Skin of body (tissue), 2 donors: ENCODE measurements around the gene ZNF343. TPM values are rescaled to one million over a fixed set of nuclear protein-coding genes. Genes with fewer than 3 reads are reported as not detected.

ENCODE experiments used
- small RNA-seq: library from RNA; depleted of rRNA; stranded (forward); fragments of <200 nt; gene quantifications from one replicate; pipeline ENCODE3, GENCODE V24; 2014; ENCODE audit warnings: low replicate concordance
- total RNA-seq: library from RNA; depleted of rRNA; stranded (reverse); fragments of >200 nt; gene quantifications from one replicate; pipeline ENCODE4 v1.2.3, GENCODE V29; 2014

Gene ZNF343
- total RNA-seq, 1 donor from 2014 or later, result 17.4 TPM

Small RNA genes within 50 kb of the gene (small RNA-seq; reads per million reads assigned to genes)
- not detected for gene RF00019

Other genes starting within 250 kb of the ZNF343 start
- 16.6 TPM for gene TGM3, start 212.9 kb downstream of the ZNF343 start, total RNA-seq
- 6.1 TPM for gene TGM6, start 128.0 kb downstream of the ZNF343 start, total RNA-seq
- 81.6 TPM for gene SNRPB, start 38.1 kb downstream of the ZNF343 start, total RNA-seq
- 0.10 TPM for gene TMC2, start 27.7 kb upstream of the ZNF343 start, total RNA-seq
- 98.3 TPM for gene NOP56, start 143.7 kb upstream of the ZNF343 start, total RNA-seq
- 65.0 TPM for gene IDH3B, start 155.3 kb upstream of the ZNF343 start, total RNA-seq
- gene EBF4, start 183.9 kb upstream of the ZNF343 start, total RNA-seq, result 2.5 TPM